ENCODE data around the gene GPX5. TPM values are rescaled to one million over a fixed set of nuclear protein-coding genes. Genes with fewer than 3 reads are reported as not detected.

The GPX5 gene
- total and polyA plus RNA-seq, 10 of the 15 experiments (the other 5 are each of a cell fraction or from before 2014, with no cell fraction given): not detected

DNA sequence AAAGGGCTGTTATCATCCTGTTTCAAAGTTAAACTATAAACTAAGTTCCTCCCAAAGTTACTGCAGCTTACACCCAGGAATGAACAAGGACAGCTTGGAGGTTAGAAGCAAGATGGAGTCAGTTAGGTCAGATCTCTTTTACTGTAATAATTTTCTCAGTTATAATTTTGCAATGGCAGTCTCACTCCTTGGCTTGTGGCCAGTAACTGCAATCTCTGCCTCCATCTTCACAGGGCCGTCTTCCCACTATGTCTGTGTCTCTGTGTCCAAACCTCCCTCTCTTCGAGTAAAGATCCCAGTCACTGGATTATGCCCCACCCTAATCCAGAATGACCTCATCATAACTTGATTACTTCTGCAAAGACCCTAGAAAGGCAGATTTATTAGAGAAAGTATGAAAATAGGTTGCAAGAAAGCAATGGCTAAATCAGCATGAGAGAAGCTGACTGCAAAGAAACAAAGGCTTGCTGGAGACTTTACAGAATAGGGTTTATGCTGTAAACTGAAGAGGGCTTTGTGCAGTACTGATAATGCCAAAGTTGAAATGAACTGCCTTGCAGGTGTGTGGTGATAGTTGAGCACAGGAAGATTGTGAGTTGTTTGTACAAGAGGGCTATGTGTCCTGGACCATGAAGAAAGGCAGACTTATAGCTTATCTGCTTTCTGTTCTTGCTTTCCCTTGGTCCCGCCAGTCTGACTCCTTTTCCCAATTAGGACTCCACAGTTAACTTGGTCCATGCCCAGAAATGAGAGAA, 38.5 kb upstream of the GPX5 start:
- H3K27me3 ChIP-seq (replicated peaks in 1 of 2; ENCODE audit: control insufficient read depth in 2 of 2, insufficient read depth in 2 of 2, low read length in 1 of 2): no peaks in the 10 kb centered on the region; a peak in 1 of 4 replicates
- no peak overlapping the region for H3K9ac ChIP-seq (ENCODE audit: control insufficient read depth, insufficient read depth, low read length)
- in situ Hi-C loops (cut with MboI) (no loop called here), intact Hi-C loops (cut with micrococcal nuclease; ENCODE audit: unreplicated experiment) (loop anchor here (5.0 kb wide), 1 partner anchor 90 kb away; the partner anchor contains the start of gene ZSCAN12)
- no peak for FAIRE-seq
- no peaks in the 10 kb centered on the region for H3K4me1 ChIP-seq (ENCODE audit: control insufficient read depth, insufficient read depth, low read length)
- WGBS (ENCODE audit: insufficient coverage, insufficient replicate concordance, low lambda C conversion rate, missing lambda C conversion rate): 30% methylated on average over 3 of the region's 3 CpGs
- SMC1A ChIA-PET (ENCODE audit: uncharacterized antibody, unreplicated experiment): no interaction called here
- POLR2A ChIA-PET: no interaction called here
- H3K4me3 ChIP-seq: no peak overlapping the region
- H2AFZ ChIP-seq (ENCODE audit: control insufficient read depth, low read depth, low read length): no peak overlapping the region
- RAD21 ChIA-PET (ENCODE audit: unreplicated experiment): no interaction called here
- no peak for DNase-seq (ENCODE audit: low read depth, low spot score)
- no peaks in the 10 kb centered on the region for H3K36me3 ChIP-seq (ENCODE audit: control insufficient read depth in 2 of 2, insufficient read depth in 2 of 2, low read length in 1 of 2)
- TF ChIP-seq EED (IDR thresholded peaks at IDR 0.05; ENCODE audit: low read depth) (no peak), TCF3 (IDR thresholded peaks at IDR 0.05; ENCODE audit: borderline replicate concordance, insufficient read depth, low read depth, low read length) (no peak), DPF2 (IDR thresholded peaks at IDR 0.05) (no peak), STAT3 (IDR thresholded peaks at IDR 0.05; ENCODE audit: low read depth, low read length) (no peak), ZNF207 (IDR thresholded peaks at IDR 0.05; ENCODE audit: borderline replicate concordance) (no peak), CHD4 (IDR thresholded peaks at IDR 0.05) (no peak), SREBF2 (IDR thresholded peaks at IDR 0.05; ENCODE audit: low read length) (no peak), PAX5 (IDR thresholded peaks at IDR 0.05; ENCODE audit: borderline replicate concordance, low read depth, low read length) (no peak), MEF2A (IDR thresholded peaks at IDR 0.05; ENCODE audit: insufficient read depth, low read depth, low read length) (no peak), BCL11A (IDR thresholded peaks at IDR 0.05; ENCODE audit: low read depth, low read length) (no peak), ZNF622 (IDR thresholded peaks at IDR 0.05) (no peak), PAX8 (IDR thresholded peaks at IDR 0.05) (no peak), GATAD2B (conservative IDR thresholded peaks at IDR 0.05; ENCODE audit: low read depth) (no peak), BRCA1 (IDR thresholded peaks at IDR 0.05; ENCODE audit: low read depth, low read length) (no peak), CBX3 (IDR thresholded peaks at IDR 0.05; ENCODE audit: borderline replicate concordance, low read depth) (no peak), RFX5 (IDR thresholded peaks at IDR 0.05; ENCODE audit: low read depth, low read length) (no peak)
- TF ChIP-seq, protein P1, sequence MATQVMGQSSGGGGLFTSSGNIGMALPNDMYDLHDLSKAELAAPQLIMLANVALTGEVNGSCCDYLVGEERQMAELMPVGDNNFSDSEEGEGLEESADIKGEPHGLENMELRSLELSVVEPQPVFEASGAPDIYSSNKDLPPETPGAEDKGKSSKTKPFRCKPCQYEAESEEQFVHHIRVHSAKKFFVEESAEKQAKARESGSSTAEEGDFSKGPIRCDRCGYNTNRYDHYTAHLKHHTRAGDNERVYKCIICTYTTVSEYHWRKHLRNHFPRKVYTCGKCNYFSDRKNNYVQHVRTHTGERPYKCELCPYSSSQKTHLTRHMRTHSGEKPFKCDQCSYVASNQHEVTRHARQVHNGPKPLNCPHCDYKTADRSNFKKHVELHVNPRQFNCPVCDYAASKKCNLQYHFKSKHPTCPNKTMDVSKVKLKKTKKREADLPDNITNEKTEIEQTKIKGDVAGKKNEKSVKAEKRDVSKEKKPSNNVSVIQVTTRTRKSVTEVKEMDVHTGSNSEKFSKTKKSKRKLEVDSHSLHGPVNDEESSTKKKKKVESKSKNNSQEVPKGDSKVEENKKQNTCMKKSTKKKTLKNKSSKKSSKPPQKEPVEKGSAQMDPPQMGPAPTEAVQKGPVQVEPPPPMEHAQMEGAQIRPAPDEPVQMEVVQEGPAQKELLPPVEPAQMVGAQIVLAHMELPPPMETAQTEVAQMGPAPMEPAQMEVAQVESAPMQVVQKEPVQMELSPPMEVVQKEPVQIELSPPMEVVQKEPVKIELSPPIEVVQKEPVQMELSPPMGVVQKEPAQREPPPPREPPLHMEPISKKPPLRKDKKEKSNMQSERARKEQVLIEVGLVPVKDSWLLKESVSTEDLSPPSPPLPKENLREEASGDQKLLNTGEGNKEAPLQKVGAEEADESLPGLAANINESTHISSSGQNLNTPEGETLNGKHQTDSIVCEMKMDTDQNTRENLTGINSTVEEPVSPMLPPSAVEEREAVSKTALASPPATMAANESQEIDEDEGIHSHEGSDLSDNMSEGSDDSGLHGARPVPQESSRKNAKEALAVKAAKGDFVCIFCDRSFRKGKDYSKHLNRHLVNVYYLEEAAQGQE (IDR thresholded peaks at IDR 0.05; ENCODE audit: low read depth, low read length): no peak
- TF ChIP-seq, protein P2, sequence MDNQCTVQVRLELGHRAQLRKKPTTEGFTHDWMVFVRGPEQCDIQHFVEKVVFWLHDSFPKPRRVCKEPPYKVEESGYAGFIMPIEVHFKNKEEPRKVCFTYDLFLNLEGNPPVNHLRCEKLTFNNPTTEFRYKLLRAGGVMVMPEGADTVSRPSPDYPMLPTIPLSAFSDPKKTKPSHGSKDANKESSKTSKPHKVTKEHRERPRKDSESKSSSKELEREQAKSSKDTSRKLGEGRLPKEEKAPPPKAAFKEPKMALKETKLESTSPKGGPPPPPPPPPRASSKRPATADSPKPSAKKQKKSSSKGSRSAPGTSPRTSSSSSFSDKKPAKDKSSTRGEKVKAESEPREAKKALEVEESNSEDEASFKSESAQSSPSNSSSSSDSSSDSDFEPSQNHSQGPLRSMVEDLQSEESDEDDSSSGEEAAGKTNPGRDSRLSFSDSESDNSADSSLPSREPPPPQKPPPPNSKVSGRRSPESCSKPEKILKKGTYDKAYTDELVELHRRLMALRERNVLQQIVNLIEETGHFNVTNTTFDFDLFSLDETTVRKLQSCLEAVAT (IDR thresholded peaks at IDR 0.05): no peak
- TF ChIP-seq, protein P3, sequence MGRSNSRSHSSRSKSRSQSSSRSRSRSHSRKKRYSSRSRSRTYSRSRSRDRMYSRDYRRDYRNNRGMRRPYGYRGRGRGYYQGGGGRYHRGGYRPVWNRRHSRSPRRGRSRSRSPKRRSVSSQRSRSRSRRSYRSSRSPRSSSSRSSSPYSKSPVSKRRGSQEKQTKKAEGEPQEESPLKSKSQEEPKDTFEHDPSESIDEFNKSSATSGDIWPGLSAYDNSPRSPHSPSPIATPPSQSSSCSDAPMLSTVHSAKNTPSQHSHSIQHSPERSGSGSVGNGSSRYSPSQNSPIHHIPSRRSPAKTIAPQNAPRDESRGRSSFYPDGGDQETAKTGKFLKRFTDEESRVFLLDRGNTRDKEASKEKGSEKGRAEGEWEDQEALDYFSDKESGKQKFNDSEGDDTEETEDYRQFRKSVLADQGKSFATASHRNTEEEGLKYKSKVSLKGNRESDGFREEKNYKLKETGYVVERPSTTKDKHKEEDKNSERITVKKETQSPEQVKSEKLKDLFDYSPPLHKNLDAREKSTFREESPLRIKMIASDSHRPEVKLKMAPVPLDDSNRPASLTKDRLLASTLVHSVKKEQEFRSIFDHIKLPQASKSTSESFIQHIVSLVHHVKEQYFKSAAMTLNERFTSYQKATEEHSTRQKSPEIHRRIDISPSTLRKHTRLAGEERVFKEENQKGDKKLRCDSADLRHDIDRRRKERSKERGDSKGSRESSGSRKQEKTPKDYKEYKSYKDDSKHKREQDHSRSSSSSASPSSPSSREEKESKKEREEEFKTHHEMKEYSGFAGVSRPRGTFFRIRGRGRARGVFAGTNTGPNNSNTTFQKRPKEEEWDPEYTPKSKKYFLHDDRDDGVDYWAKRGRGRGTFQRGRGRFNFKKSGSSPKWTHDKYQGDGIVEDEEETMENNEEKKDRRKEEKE (IDR thresholded peaks at IDR 0.05): no peak
- H3K9me3 ChIP-seq (replicated peaks; ENCODE audit: control insufficient read depth, insufficient read depth, low read length): no peaks in the 10 kb centered on the region; the same call in 2 of the 3 replicates
- H3K27ac ChIP-seq (ENCODE audit: control insufficient read depth, insufficient read depth): no peak overlapping the region
- no peak for ATAC-seq
- no peaks in the 10 kb centered on the region for H4K20me1 ChIP-seq (ENCODE audit: control insufficient read depth, insufficient read depth)
- CTCF ChIA-PET: no interaction called here
- no TSS peak for BruUV-seq (replicated peaks)
- H3K4me2 ChIP-seq (ENCODE audit: control insufficient read depth, insufficient read depth): no peak overlapping the region
- no peaks in the 10 kb centered on the region for H3K79me2 ChIP-seq (ENCODE audit: control insufficient read depth, insufficient read depth, low read length)
